Tibial nerve (tissue), 4 donors: ENCODE results near the gene NOL4L. TPM values are rescaled to one million over a fixed set of nuclear protein-coding genes. Genes with fewer than 3 reads are reported as not detected.

ENCODE experiments used
- DNase-seq, 2 donors: peaks; one replicate each; pipeline ENCODE4 v3.0.0-alpha.2; 2019; ENCODE audit warnings: low spot score in 2 of 2
- H3K27ac ChIP-seq, 4 donors: fragments of 200-600 bp; sonication (generic) in 3 of 4; one replicate each; pipeline ENCODE4 v1.5.1; 2017 to 2019; ENCODE audit warnings: mild to moderate bottlenecking in 1 of 4
- H3K27me3 ChIP-seq, 2 donors: fragments of 200-600 bp; sonication (generic) in 1 of 2; one replicate each; pipeline versions ENCODE4 v1.5.1 to v1.6.0; 2017 to 2019
- H3K36me3 ChIP-seq, 3 donors: fragments of 200-600 bp; sonication (generic); one replicate each; pipeline ENCODE4 v1.5.1; 2018 to 2019
- H3K4me1 ChIP-seq, 4 donors: fragments of 200-600 bp; sonication (generic) in 3 of 4; one replicate each; pipeline ENCODE4 v1.5.1; 2017 to 2019
- H3K4me3 ChIP-seq, 4 donors: fragments of 200-600 bp; sonication (generic) in 3 of 4; one replicate each; pipeline ENCODE4 v1.5.1; 2017 to 2019; ENCODE audit warnings: mild to moderate bottlenecking in 1 of 4, moderate library complexity in 1 of 4
- H3K9me3 ChIP-seq, 4 donors: fragments of 200-600 bp; sonication (generic) in 3 of 4; one replicate each; pipeline ENCODE4 v1.5.1; 2017 to 2019
- EP300 ChIP-seq, 2 donors: sonication (generic); formaldehyde crosslinking; IDR thresholded peaks; one replicate each; pipeline ENCODE4 v1.6.1; 2017; ENCODE audit warnings: antibody characterized with exemption in 2 of 2, mild to moderate bottlenecking in 1 of 2
- POLR2A ChIP-seq, 2 donors: fragments of 450-650 bp; IDR thresholded peaks; one replicate each; pipeline ENCODE4 v1.6.1; 2017; ENCODE audit warnings: antibody characterized with exemption in 2 of 2, mild to moderate bottlenecking in 2 of 2, moderate library complexity in 2 of 2
- WGBS, 2 donors: methylation state at CpG; one replicate each; pipeline ENCODE4 v1.1.5; 2018; 5-methylcytosine and 5-hydroxymethylcytosine counted together
- total RNA-seq, 4 donors: library from RNA; depleted of rRNA; stranded (reverse); fragments of >200 nt; gene quantifications; one replicate each; pipeline ENCODE4 v1.1.0, GENCODE V29; 2016
- TF ChIP-seq, protein P1 (sequence below), 5 experiments: fragments of 200-600 bp in 3 of 5; fragments of 450-650 bp in 2 of 5; sonication (generic) in 3 of 5; IDR thresholded peaks; one replicate each; pipeline ENCODE4 v1.5.1; 2016 to 2019; ENCODE audit warnings: antibody characterized with exemption in 5 of 5, mild to moderate bottlenecking in 3 of 5, moderate library complexity in 2 of 5

NOL4L gene
- total RNA-seq, 4 donors from 2014 or later = 11.5 to 22.3 (median 19.9) TPM

DNA sequence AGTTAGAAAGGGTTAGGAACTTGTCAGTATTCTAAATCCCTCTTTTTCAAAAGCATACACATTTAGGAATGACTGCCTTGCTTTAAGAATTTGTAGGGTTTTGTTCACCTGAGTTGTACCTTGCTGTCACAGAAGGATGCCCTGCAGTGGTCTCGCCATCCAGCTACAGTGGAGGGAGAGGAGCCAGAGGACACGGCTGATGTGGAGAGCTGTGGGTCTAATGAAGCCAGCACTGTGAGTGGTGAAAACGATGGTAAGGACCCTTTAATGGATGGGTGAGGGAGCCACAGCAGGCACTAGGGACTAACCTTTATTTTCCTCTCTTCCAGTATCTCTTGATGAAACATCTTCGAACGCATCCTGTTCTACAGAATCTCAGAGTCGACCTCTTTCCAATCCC is 157.1 kb downstream of the NOL4L start:
- Histone ChIP-seq H3K27ac (no peak overlapping the region), H3K36me3 (peaks cover 0 to 56% (median 9%) of the 10 kb centered on the region in 3 donors), H3K27me3 (no peaks in the 10 kb centered on the region), H3K4me3 (no peak overlapping the region), H3K4me1 (peaks cover 0 to 15% (median 0%) of the 10 kb centered on the region in 4 donors), H3K9me3 (no peaks in the 10 kb centered on the region)
- 87 to 92% methylated on average over 6 of the region's 6 CpGs for WGBS, 2 donors
- no peak for DNase-seq
- TF ChIP-seq, protein P1, sequence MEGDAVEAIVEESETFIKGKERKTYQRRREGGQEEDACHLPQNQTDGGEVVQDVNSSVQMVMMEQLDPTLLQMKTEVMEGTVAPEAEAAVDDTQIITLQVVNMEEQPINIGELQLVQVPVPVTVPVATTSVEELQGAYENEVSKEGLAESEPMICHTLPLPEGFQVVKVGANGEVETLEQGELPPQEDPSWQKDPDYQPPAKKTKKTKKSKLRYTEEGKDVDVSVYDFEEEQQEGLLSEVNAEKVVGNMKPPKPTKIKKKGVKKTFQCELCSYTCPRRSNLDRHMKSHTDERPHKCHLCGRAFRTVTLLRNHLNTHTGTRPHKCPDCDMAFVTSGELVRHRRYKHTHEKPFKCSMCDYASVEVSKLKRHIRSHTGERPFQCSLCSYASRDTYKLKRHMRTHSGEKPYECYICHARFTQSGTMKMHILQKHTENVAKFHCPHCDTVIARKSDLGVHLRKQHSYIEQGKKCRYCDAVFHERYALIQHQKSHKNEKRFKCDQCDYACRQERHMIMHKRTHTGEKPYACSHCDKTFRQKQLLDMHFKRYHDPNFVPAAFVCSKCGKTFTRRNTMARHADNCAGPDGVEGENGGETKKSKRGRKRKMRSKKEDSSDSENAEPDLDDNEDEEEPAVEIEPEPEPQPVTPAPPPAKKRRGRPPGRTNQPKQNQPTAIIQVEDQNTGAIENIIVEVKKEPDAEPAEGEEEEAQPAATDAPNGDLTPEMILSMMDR (IDR thresholded peaks at IDR 0.05) = no peak
- TF ChIP-seq EP300 (IDR thresholded peaks at IDR 0.05) (no peak), POLR2A (IDR thresholded peaks at IDR 0.05) (no peak)

DNA sequence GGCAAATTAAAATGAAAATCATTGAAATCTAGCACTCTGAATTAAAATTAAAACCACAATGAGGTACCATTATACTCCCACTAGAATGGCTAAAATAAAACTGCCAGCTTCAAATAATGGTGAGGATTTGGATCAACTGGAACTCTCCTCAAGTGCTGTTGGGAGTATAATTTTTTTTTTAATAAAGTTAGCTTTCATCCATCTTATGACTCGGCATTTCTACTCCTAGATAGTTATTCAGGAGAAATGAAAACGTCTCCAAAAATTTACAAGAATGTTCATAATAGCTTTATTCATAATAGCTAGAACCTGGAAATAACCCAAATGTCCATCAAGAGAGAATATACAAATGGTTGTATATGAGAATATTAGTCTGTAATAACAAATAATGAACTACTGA is 163.8 kb downstream of the NOL4L start:
- Histone ChIP-seq H3K27me3 (no peaks in the 10 kb centered on the region), H3K36me3 (no peaks in the 10 kb centered on the region), H3K4me1 (peaks cover 0 to 20% (median 0%) of the 10 kb centered on the region in 4 donors), H3K4me3 (no peak overlapping the region), H3K9me3 (no peaks in the 10 kb centered on the region), H3K27ac (no peak overlapping the region)
- TF ChIP-seq EP300 (IDR thresholded peaks at IDR 0.05) (no peak), POLR2A (IDR thresholded peaks at IDR 0.05) (no peak)
- TF ChIP-seq, protein P1 (IDR thresholded peaks at IDR 0.05) = no peak
- 11 to 21% methylated on average over 2 of the region's 2 CpGs for WGBS, 2 donors
- no peak for DNase-seq

DNA sequence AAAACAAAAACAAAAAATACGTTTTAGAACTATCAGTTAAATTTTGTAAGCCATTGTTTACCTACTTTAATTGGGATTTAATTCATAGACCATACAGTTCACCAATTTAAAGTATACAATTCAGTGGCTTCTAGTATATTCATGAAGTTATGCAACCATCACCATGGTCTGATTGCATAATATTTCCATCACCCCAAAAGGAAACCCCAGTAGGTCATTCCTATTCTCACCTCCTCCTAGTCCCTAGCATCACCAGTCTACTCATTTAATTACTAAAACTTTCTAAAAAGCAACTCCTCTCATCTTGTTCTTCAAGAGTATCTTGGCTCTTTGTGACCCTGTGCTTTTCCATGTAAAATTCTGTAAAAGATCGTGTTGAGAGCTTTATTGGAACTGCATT is 166.8 kb downstream of the NOL4L start:
- DNase-seq = no peak
- WGBS, 2 donors = 88 to 89% methylated on average over 2 of the region's 2 CpGs
- Histone ChIP-seq H3K4me1 (peaks cover 0 to 44% (median 2%) of the 10 kb centered on the region in 4 donors), H3K4me3 (no peak overlapping the region), H3K9me3 (no peaks in the 10 kb centered on the region), H3K27me3 (no peaks in the 10 kb centered on the region), H3K36me3 (no peaks in the 10 kb centered on the region), H3K27ac (no peak overlapping the region)
- no peak for TF ChIP-seq POLR2A (IDR thresholded peaks at IDR 0.05)
- TF ChIP-seq EP300 (IDR thresholded peaks at IDR 0.05) = no peak

DNA sequence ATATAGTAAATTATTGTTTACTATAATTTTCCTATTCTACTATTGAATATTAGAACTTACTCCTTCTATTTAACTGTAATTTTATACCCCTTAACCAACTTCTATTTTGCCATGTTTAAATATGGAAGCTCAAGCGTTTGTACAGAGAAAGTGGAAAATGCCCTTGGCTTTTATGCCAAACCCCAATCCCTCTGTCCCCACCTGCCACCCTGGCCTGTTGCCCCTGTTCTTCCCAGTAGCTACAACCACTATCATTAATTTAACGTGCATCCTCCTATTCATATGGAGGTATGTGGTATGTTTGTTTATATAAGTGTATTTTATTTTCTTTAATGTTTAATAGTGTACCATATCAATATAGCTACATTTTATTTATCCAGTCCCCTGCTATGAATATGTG is 168.9 kb downstream of the NOL4L start:
- no peak for DNase-seq
- Histone ChIP-seq H3K27me3 (no peaks in the 10 kb centered on the region), H3K4me3 (no peak overlapping the region), H3K27ac (no peak overlapping the region), H3K4me1 (peaks cover 0 to 48% (median 2%) of the 10 kb centered on the region in 4 donors), H3K36me3 (no peaks in the 10 kb centered on the region), H3K9me3 (no peaks in the 10 kb centered on the region)
- no peak for TF ChIP-seq POLR2A (IDR thresholded peaks at IDR 0.05)
- no peak for TF ChIP-seq EP300 (IDR thresholded peaks at IDR 0.05)
- TF ChIP-seq, protein P1 (IDR thresholded peaks at IDR 0.05) = no peak
- WGBS, 2 donors = 79 to 86% methylated on average over 2 of the region's 2 CpGs

DNA sequence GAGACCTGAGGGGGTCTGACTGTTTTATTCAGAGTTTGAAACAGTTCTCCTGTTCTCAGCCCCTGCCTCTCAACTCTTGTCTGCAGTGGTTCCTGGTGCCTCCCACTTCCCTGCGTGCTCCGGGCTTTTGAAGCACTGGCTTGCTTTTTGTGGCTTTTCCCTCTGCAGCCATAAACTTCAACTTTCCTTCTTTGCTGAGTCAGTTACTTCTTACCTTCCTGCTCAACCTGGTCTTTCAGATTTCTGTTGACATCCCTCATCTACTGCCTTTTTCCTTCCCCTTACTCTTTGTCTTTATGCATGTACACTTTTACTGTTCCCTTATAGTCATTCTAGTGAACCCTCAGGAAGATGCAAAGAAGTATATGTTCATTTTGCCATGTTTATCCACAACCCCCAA is 169.6 kb downstream of the NOL4L start:
- H3K4me1 ChIP-seq = peaks cover 0 to 41% (median 2%) of the 10 kb centered on the region in 4 donors
- no peaks in the 10 kb centered on the region for H3K36me3 ChIP-seq
- no peak for TF ChIP-seq POLR2A (IDR thresholded peaks at IDR 0.05)
- TF ChIP-seq, protein P1 (IDR thresholded peaks at IDR 0.05) = no peak
- TF ChIP-seq EP300 (IDR thresholded peaks at IDR 0.05) = no peak
- no peak for DNase-seq
- H3K27me3 ChIP-seq = no peaks in the 10 kb centered on the region
- H3K4me3 ChIP-seq = no peak overlapping the region
- H3K9me3 ChIP-seq = no peaks in the 10 kb centered on the region
- H3K27ac ChIP-seq = no peak overlapping the region
- WGBS, 2 donors = 36 to 45% methylated on average over 2 of the region's 2 CpGs
